Measurements from ENCODE around the gene GNAZ. TPM values are rescaled to one million over a fixed set of nuclear protein-coding genes. Genes with fewer than 3 reads are reported as not detected.

Gene GNAZ
- total RNA-seq, 1 donor, result 1.3 TPM

DNA sequence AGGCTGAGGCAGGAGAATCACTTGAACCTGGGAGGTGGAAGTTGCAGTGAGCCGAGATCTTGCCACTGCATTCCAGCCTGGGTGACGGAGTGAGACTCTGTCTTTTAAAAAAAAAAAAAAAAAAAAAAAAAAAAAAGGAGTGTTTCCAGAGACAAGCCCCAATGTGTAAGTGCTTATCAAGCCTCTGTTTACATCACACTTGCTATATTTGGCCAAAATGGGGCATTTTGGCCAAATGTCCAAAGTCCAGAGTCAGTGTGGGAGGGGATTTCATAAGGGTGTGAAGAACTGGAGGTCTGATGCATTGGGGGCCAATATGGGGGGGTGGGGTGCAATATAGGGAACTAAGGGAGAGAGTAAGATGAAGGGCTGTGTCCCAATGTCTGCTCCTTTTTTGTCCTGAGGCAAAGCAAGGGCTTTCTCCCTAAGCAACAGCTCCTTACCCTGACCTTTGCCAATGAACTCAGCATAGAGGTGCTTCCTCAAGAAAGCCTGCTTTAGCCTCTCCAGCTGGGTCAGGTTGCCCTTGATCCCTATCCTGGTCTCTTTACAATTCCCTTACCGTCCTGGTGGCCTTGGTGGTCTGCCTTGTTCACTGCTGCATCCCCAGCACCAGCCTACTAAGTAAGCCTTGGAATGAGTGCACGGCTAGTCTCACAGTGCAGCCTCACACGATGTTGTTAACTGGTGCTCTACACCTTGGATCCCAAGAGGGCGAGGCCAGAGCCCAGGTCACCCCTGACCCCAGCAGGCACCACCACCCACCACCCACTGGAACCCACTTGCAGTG lies 95.9 kb downstream of the GNAZ start:
- no peak for TF ChIP-seq CTCF (IDR thresholded peaks at IDR 0.05; ENCODE audit: insufficient read depth, low read length)
- no peak for DNase-seq (ENCODE audit: low read depth)
- H3K4me3 ChIP-seq (ENCODE audit: low read depth, low read length), result no peak overlapping the region

GRCh38 chr22:23166841-23167616 lies 96.7 kb downstream of the GNAZ start:
- TF ChIP-seq CTCF (IDR thresholded peaks at IDR 0.05; ENCODE audit: insufficient read depth, low read length), result no peak
- no peak for DNase-seq (ENCODE audit: low read depth)

GRCh38 chr22:23168391-23169042 lies 98.2 kb downstream of the GNAZ start:
- no peak for TF ChIP-seq CTCF (IDR thresholded peaks at IDR 0.05; ENCODE audit: insufficient read depth, low read length)
- no peak overlapping the region for H3K4me3 ChIP-seq (ENCODE audit: low read depth, low read length)

More at GRCh38 chr22:23166841-23167616, 96.7 kb downstream of the GNAZ start:
- no peak overlapping the region for H3K4me3 ChIP-seq (ENCODE audit: low read depth, low read length)

GRCh38 chr22:23169043-23169406 lies 98.7 kb downstream of the GNAZ start:
- DNase-seq (ENCODE audit: low read depth), result no peak
- TF ChIP-seq CTCF (IDR thresholded peaks at IDR 0.05; ENCODE audit: insufficient read depth, low read length), result no peak
- H3K4me3 ChIP-seq (ENCODE audit: low read depth, low read length), result no peak overlapping the region

More at GRCh38 chr22:23168391-23169042, 98.2 kb downstream of the GNAZ start:
- DNase-seq (ENCODE audit: low read depth), result no peak

Small RNAs within 50 kb of the gene (small RNA-seq; reads per million reads assigned to genes)
- gene RF00017 (not detected), gene RF00066 (not detected)

Other genes starting within 250 kb of the GNAZ start
- gene IGLL5, start 182.7 kb upstream of the GNAZ start, total RNA-seq (ENCODE audit: low replicate concordance), result not detected in 2 replicates
- not detected in 2 replicates for gene RSPH14, start 71.5 kb downstream of the GNAZ start, total RNA-seq (ENCODE audit: low replicate concordance)
- gene RAB36, start 75.0 kb downstream of the GNAZ start, total RNA-seq (ENCODE audit: low replicate concordance), result 3.5 and 4.6 TPM in 2 replicates
- 37.3 and 94.3 TPM in 2 replicates for gene BCR, start 110.0 kb downstream of the GNAZ start, total RNA-seq (ENCODE audit: low replicate concordance)

Measured in fibroblast of the aortic adventitia (primary cell).